Parathyroid adenoma (tissue), 2 donors: ENCODE measurements around the gene DOCK10.

Experiments
- H2AFZ ChIP-seq: fragments of 300-600 bp; sonication (generic); one replicate; pipeline ENCODE4 v1.7.0; 2017; ENCODE audit warnings: antibody characterized with exemption, mild to moderate bottlenecking
- H3K27ac ChIP-seq: fragments of 300-600 bp; sonication (generic); one replicate; pipeline ENCODE4 v1.7.0; 2017
- H3K27me3 ChIP-seq: fragments of 300-600 bp; sonication (generic); one replicate; pipeline ENCODE4 v1.7.0; 2017; ENCODE audit warnings: low read length; ENCODE audit not compliant: control insufficient read depth, insufficient read depth
- H3K36me3 ChIP-seq: fragments of 300-600 bp; sonication (generic); one replicate; pipeline ENCODE4 v1.7.0; 2017; ENCODE audit warnings: low read length; ENCODE audit not compliant: control insufficient read depth, insufficient read depth
- H3K4me1 ChIP-seq: fragments of 300-600 bp; sonication (generic); one replicate; pipeline ENCODE4 v1.7.0; 2017; ENCODE audit warnings: control low read depth
- H3K4me2 ChIP-seq: fragments of 300-600 bp; sonication (generic); one replicate; pipeline ENCODE4 v1.7.0; 2017; ENCODE audit warnings: low read length
- H3K4me3 ChIP-seq: fragments of 300-600 bp; sonication (generic); one replicate; pipeline ENCODE4 v1.7.0; 2017; ENCODE audit warnings: low read depth, low read length
- H3K79me2 ChIP-seq: fragments of 300-600 bp; sonication (generic); one replicate; pipeline ENCODE4 v1.7.0; 2017; ENCODE audit warnings: control low read depth
- H3K9ac ChIP-seq: fragments of 300-600 bp; sonication (generic); one replicate; pipeline ENCODE4 v1.7.0; 2017; ENCODE audit warnings: mild to moderate bottlenecking
- H3K9me3 ChIP-seq: fragments of 300-600 bp; sonication (generic); one replicate; pipeline ENCODE4 v1.7.0; 2017; ENCODE audit warnings: low read length; ENCODE audit not compliant: control insufficient read depth
- CTCF ChIP-seq: fragments of 300-600 bp; sonication (generic); IDR thresholded peaks from one replicate; pipeline ENCODE4 v1.7.0; 2017; ENCODE audit warnings: antibody characterized with exemption, mild to moderate bottlenecking
- donor health status: primary hyperparathyroidism.

Gene DOCK10

GRCh38 chr2:224802407-224802806, 239.9 kb downstream of the DOCK10 start:
- Histone ChIP-seq H3K4me3 (no peak overlapping the region), H3K27ac (no peak overlapping the region), H3K79me2 (no peaks in the 10 kb centered on the region), H3K4me2 (no peak overlapping the region), H3K9me3 (no peaks in the 10 kb centered on the region), H2AFZ (no peak overlapping the region), H3K4me1 (no peaks in the 10 kb centered on the region), H3K9ac (no peak overlapping the region), H3K27me3 (no peaks in the 10 kb centered on the region), H3K36me3 (no peaks in the 10 kb centered on the region)
- TF ChIP-seq CTCF: no peak

- Histone ChIP-seq H2AFZ (no peak overlapping the region), H3K27me3 (no peaks in the 10 kb centered on the region), H3K4me3 (no peak overlapping the region), H3K4me1 (no peaks in the 10 kb centered on the region), H3K27ac (no peak overlapping the region), H3K9me3 (no peaks in the 10 kb centered on the region), H3K36me3 (no peaks in the 10 kb centered on the region), H3K79me2 (no peaks in the 10 kb centered on the region), H3K4me2 (no peak overlapping the region), H3K9ac (no peak overlapping the region)
- no peak for TF ChIP-seq CTCF
Observed at GRCh38 chr2:224801360-224801759, 240.9 kb downstream of the DOCK10 start.

GRCh38 chr2:224799691-224800090, 242.6 kb downstream of the DOCK10 start:
- H3K9me3 ChIP-seq: no peaks in the 10 kb centered on the region
- no peaks in the 10 kb centered on the region for H3K4me1 ChIP-seq
- H3K79me2 ChIP-seq: no peaks in the 10 kb centered on the region
- H3K4me2 ChIP-seq: no peak overlapping the region
- H3K27ac ChIP-seq: no peak overlapping the region
- H2AFZ ChIP-seq: no peak overlapping the region
- TF ChIP-seq CTCF: no peak
- H3K9ac ChIP-seq: no peak overlapping the region
- no peaks in the 10 kb centered on the region for H3K36me3 ChIP-seq
- no peak overlapping the region for H3K4me3 ChIP-seq
- H3K27me3 ChIP-seq: no peaks in the 10 kb centered on the region

GRCh38 chr2:224798180-224798579, 244.1 kb downstream of the DOCK10 start:
- no peak for TF ChIP-seq CTCF
- no peaks in the 10 kb centered on the region for H3K4me1 ChIP-seq
- H3K27me3 ChIP-seq: no peaks in the 10 kb centered on the region
- H2AFZ ChIP-seq: no peak overlapping the region
- no peak overlapping the region for H3K9ac ChIP-seq
- H3K27ac ChIP-seq: no peak overlapping the region
- H3K4me3 ChIP-seq: no peak overlapping the region
- no peaks in the 10 kb centered on the region for H3K9me3 ChIP-seq
- no peak overlapping the region for H3K4me2 ChIP-seq
- no peaks in the 10 kb centered on the region for H3K36me3 ChIP-seq
- H3K79me2 ChIP-seq: no peaks in the 10 kb centered on the region

GRCh38 chr2:224796695-224797305, 245.5 kb downstream of the DOCK10 start:
- Histone ChIP-seq H3K4me3 (no peak overlapping the region), H3K27me3 (no peaks in the 10 kb centered on the region), H2AFZ (no peak overlapping the region), H3K9me3 (no peaks in the 10 kb centered on the region), H3K36me3 (no peaks in the 10 kb centered on the region), H3K4me1 (no peaks in the 10 kb centered on the region), H3K9ac (no peak overlapping the region), H3K79me2 (no peaks in the 10 kb centered on the region), H3K27ac (no peak overlapping the region), H3K4me2 (no peak overlapping the region)
- TF ChIP-seq CTCF: no peak
